Hepatocyte (in vitro differentiated cells): Measurements from ENCODE around the gene PCAT6. TPM values are rescaled to one million over a fixed set of nuclear protein-coding genes. Genes with fewer than 3 reads are reported as not detected.

Experiments
- DNase-seq: peaks from one replicate; pipeline ENCODE4 v3.0.0-alpha.2; 2016; ENCODE audit warnings: low spot score
- H2AFZ ChIP-seq: fragments of 200-600 bp; sonication (generic); 2 replicates; pipeline ENCODE4 v1.6.0; 2016; ENCODE audit warnings: antibody characterized with exemption, mild to moderate bottlenecking
- H3K27ac ChIP-seq: fragments of 200-600 bp; sonication (generic); 2 replicates; pipeline ENCODE4 v1.5.1; 2016; ENCODE audit warnings: mild to moderate bottlenecking
- H3K27me3 ChIP-seq: fragments of 200-600 bp; sonication (generic); 2 replicates; pipeline ENCODE4 v1.6.1; 2016
- H3K36me3 ChIP-seq: fragments of 200-600 bp; sonication (generic); replicated peaks from 2 replicates; pipeline ENCODE4 v1.5.1; 2016; ENCODE audit warnings: low read depth; ENCODE audit not compliant: insufficient read depth
- H3K4me1 ChIP-seq: fragments of 200-600 bp; sonication (generic); 2 replicates; pipeline ENCODE4 v1.5.1; 2016; ENCODE audit warnings: mild to moderate bottlenecking, moderate library complexity; ENCODE audit not compliant: insufficient read depth
- H3K4me2 ChIP-seq: fragments of 200-600 bp; sonication (generic); 2 replicates; pipeline ENCODE4 v1.6.0; 2016
- H3K4me3 ChIP-seq: fragments of 200-600 bp; sonication (generic); 2 replicates; pipeline ENCODE4 v1.5.1; 2016; ENCODE audit warnings: mild to moderate bottlenecking
- H3K79me2 ChIP-seq: fragments of 200-600 bp; sonication (generic); 2 replicates; pipeline ENCODE4 v1.6.0; 2017; ENCODE audit warnings: mild to moderate bottlenecking
- H3K9me2 ChIP-seq: fragments of 200-600 bp; sonication (generic); replicated peaks from 2 replicates; pipeline ENCODE4 v1.6.0; 2017; ENCODE audit warnings: mild to moderate bottlenecking; ENCODE audit not compliant: insufficient read depth
- H3K9me3 ChIP-seq: fragments of 200-600 bp; sonication (generic); 2 replicates; pipeline ENCODE4 v1.5.1; 2016; ENCODE audit warnings: low read depth, mild to moderate bottlenecking
- H4K20me1 ChIP-seq: fragments of 200-600 bp; sonication (generic); 2 replicates; pipeline ENCODE4 v1.6.0; 2016; ENCODE audit warnings: mild to moderate bottlenecking; ENCODE audit not compliant: insufficient read depth, poor library complexity, severe bottlenecking
- CTCF ChIP-seq: fragments of 200-600 bp; sonication (generic); IDR thresholded peaks from 2 replicates; pipeline ENCODE4 v1.5.1; 2016; ENCODE audit warnings: antibody characterized with exemption, mild to moderate bottlenecking; ENCODE audit not compliant: poor library complexity
- EZH2 ChIP-seq: fragments of 200-600 bp; sonication (generic); IDR thresholded peaks from 2 replicates; pipeline ENCODE4 v1.6.1; 2016; ENCODE audit warnings: antibody characterized with exemption, mild to moderate bottlenecking, borderline replicate concordance
- EZH2phosphoT487 ChIP-seq: fragments of 200-600 bp; sonication (generic); IDR thresholded peaks from one replicate; pipeline ENCODE4 v1.6.1; 2018; ENCODE audit warnings: antibody characterized with exemption, mild to moderate bottlenecking, low read depth, moderate library complexity; ENCODE audit not compliant: unreplicated experiment, severe bottlenecking
- WGBS: methylation state at CpG from one replicate; pipeline ENCODE4 v1.1.6; 2016; ENCODE audit warnings: low lambda C conversion rate; ENCODE audit errors: missing lambda C conversion rate; 5-methylcytosine and 5-hydroxymethylcytosine counted together
- polyA plus RNA-seq: library from polyadenylated mRNA; unstranded; fragments of >200 nt; fragmentation: Nextera tagmentation; extraction: Ambion mirVana; gene quantifications from 2 replicates; pipeline ENCODE4 v1.2.1, GENCODE V29; 2016
- total RNA-seq: library from RNA; depleted of rRNA; stranded (reverse); fragments of >200 nt; gene quantifications from 2 replicates; pipeline ENCODE4 v1.2.3, GENCODE V29; 2014

The PCAT6 gene
- total and polyA plus RNA-seq, 2 experiments from 2014 or later = 0.60 to 11.1 TPM

- peaks cover 39% of the 10 kb centered on the region for H4K20me1 ChIP-seq
- TF ChIP-seq EZH2 = no peak
- TF ChIP-seq EZH2phosphoT487 = no peak
- no peak for TF ChIP-seq CTCF
- H3K4me1 ChIP-seq = peaks cover 48% of the 10 kb centered on the region
- no peaks in the 10 kb centered on the region for H3K9me3 ChIP-seq
- peak; percentile 83 for DNase-seq
- H3K27me3 ChIP-seq = no peaks in the 10 kb centered on the region
- peak within 1 kb of the TSS; percentile 58 for H2AFZ ChIP-seq
- peak within 1 kb of the TSS; percentile 86 for H3K4me2 ChIP-seq
- no peaks in the 10 kb centered on the region for H3K36me3 ChIP-seq
- H3K9me2 ChIP-seq = no peaks in the 10 kb centered on the region
- 1% methylated on average over 46 of the region's 84 CpGs for WGBS
- H3K27ac ChIP-seq = peak within 1 kb of the TSS; percentile 97
- peaks cover 50% of the 10 kb centered on the region for H3K79me2 ChIP-seq
- peak within 1 kb of the TSS; percentile 87 for H3K4me3 ChIP-seq
Measured at GRCh38 chr1:202807926-202808757, 2.6 kb upstream of the PCAT6 start, which contains the start of gene KDM5B. TSS of gene KDM5B (minus strand) at chr1:202808421. CDS start at chr1:202808305, 116 bp downstream.

GRCh38 chr1:202809597-202810159 is 1.1 kb upstream of the PCAT6 start:
- peak overlapping the region; percentile 70 for H3K4me2 ChIP-seq
- no peaks in the 10 kb centered on the region for H3K9me2 ChIP-seq
- H3K27me3 ChIP-seq = no peaks in the 10 kb centered on the region
- peaks cover 35% of the 10 kb centered on the region for H3K79me2 ChIP-seq
- peaks cover 23% of the 10 kb centered on the region for H4K20me1 ChIP-seq
- peaks cover 36% of the 10 kb centered on the region for H3K4me1 ChIP-seq
- no peaks in the 10 kb centered on the region for H3K36me3 ChIP-seq
- no peak for DNase-seq
- no peak overlapping the region for H3K4me3 ChIP-seq
- H2AFZ ChIP-seq = peak overlapping the region; percentile 62
- H3K9me3 ChIP-seq = no peaks in the 10 kb centered on the region
- TF ChIP-seq CTCF = no peak
- no peak for TF ChIP-seq EZH2phosphoT487
- no peak for TF ChIP-seq EZH2
- H3K27ac ChIP-seq = peak overlapping the region; percentile 86
- WGBS = 54% methylated on average over 15 of the region's 15 CpGs

- peaks cover 30% of the 10 kb centered on the region for H3K79me2 ChIP-seq
- H2AFZ ChIP-seq = peak overlapping the region; percentile 62
- no peaks in the 10 kb centered on the region for H3K9me2 ChIP-seq
- H3K4me1 ChIP-seq = peaks cover 31% of the 10 kb centered on the region
- peak overlapping the region; percentile 86 for H3K27ac ChIP-seq
- peaks cover 18% of the 10 kb centered on the region for H4K20me1 ChIP-seq
- H3K4me3 ChIP-seq = peak overlapping the region; percentile 37
- no peaks in the 10 kb centered on the region for H3K36me3 ChIP-seq
- peak overlapping the region; percentile 70 for H3K4me2 ChIP-seq
- WGBS = 11% methylated on average over 13 of the region's 13 CpGs
- DNase-seq = no peak
- no peaks in the 10 kb centered on the region for H3K27me3 ChIP-seq
- no peak for TF ChIP-seq EZH2phosphoT487
- TF ChIP-seq CTCF = no peak
- no peaks in the 10 kb centered on the region for H3K9me3 ChIP-seq
Measured at GRCh38 chr1:202810193-202810614, 550 bp upstream of the PCAT6 start.
